GM18519 (cell line): Measurements from ENCODE around the gene TTC3.

ENCODE experiments used
- ATAC-seq: cut with Tn5 transposase; IDR thresholded peaks from one replicate; pipeline ENCODE4 v1.9.1; 2021; ENCODE audit warnings: mild to moderate bottlenecking, moderate library complexity; ENCODE audit not compliant: unreplicated experiment, low FRiP score

The TTC3 gene

GRCh38 chr21:37245151-37245550 lies 172.1 kb downstream of the TTC3 start:
- ATAC-seq = no peak

GRCh38 chr21:37248298-37248697 lies 175.2 kb downstream of the TTC3 start:
- no peak for ATAC-seq

- ATAC-seq = no peak
Observed at GRCh38 chr21:37249112-37249904, 176.3 kb downstream of the TTC3 start.

GRCh38 chr21:37251294-37251634 lies 178.2 kb downstream of the TTC3 start:
- ATAC-seq = no peak
